Epithelial cell of esophagus (primary cell): ENCODE data around the gene FAM234B.

ENCODE experiments used
- DNase-seq: peaks from one replicate; pipeline ENCODE4 v3.0.0; 2010; ENCODE audit warnings: low read depth
- H3K4me3 ChIP-seq: 2 replicates; pipeline ENCODE4 v1.5.1; 2011; ENCODE audit warnings: mild to moderate bottlenecking, low read length, control low read depth
- CTCF ChIP-seq: IDR thresholded peaks from 2 replicates; pipeline ENCODE4 v1.5.1; 2011; ENCODE audit warnings: low read depth, mild to moderate bottlenecking, low read length, control low read depth, inconsistent platforms; ENCODE audit not compliant: insufficient read depth; ENCODE audit errors: missing control alignments

Gene FAM234B

GRCh38 chr12:13099066-13099843, 55.1 kb downstream of the FAM234B start:
- no peak for TF ChIP-seq CTCF
- no peak overlapping the region for H3K4me3 ChIP-seq
- DNase-seq: peak; percentile 56

GRCh38 chr12:13099844-13100604, 55.8 kb downstream of the FAM234B start:
- peak; percentile 94 for DNase-seq
- H3K4me3 ChIP-seq: no peak overlapping the region

GRCh38 chr12:13100605-13100881, 56.4 kb downstream of the FAM234B start:
- TF ChIP-seq CTCF: no peak
- no peak overlapping the region for H3K4me3 ChIP-seq
- DNase-seq: no peak

More at GRCh38 chr12:13099844-13100604, 55.8 kb downstream of the FAM234B start:
- no peak for TF ChIP-seq CTCF

- peak overlapping the region; percentile 41 for H3K4me3 ChIP-seq
- no peak for TF ChIP-seq CTCF
- DNase-seq: peak; percentile 90
Observed at GRCh38 chr12:13100882-13101769, 56.9 kb downstream of the FAM234B start.

GRCh38 chr12:13101821-13102375, 57.7 kb downstream of the FAM234B start:
- peak; percentile 65 for DNase-seq
- peak overlapping the region; percentile 41 for H3K4me3 ChIP-seq
- no peak for TF ChIP-seq CTCF

- no peak for TF ChIP-seq CTCF
- no peak overlapping the region for H3K4me3 ChIP-seq
- no peak for DNase-seq
Observed at GRCh38 chr12:13102461-13103195, 58.4 kb downstream of the FAM234B start.
